ENCODE results near the gene MSRB1. TPM values are rescaled to one million over a fixed set of nuclear protein-coding genes. Genes with fewer than 3 reads are reported as not detected.

Gene MSRB1
- total RNA-seq, 1 donor from 2014 or later: 23.7 TPM

DNA sequence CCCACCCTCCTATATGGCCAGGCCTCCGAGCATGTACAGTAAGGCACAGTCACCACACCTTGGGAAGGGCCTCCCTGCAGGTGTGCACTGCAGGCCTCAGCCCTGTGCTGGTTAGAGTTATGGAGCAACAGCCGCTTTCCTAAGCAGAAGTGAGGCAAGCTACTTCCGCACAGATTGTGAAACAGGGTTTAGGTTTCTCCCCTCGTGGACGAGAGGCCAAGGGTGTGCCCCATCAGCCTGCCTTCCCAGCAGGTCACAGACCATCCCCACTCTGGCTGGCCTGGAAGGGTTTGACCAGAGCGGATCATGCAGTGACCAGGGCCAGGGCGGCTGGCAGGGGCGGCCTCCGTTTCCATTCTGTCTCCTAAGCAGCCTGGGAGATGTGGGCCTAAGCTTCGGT, 4.7 kb downstream of the MSRB1 start:
- no peak overlapping the region for H3K27ac ChIP-seq (ENCODE audit: low read depth, low read length)

DNA sequence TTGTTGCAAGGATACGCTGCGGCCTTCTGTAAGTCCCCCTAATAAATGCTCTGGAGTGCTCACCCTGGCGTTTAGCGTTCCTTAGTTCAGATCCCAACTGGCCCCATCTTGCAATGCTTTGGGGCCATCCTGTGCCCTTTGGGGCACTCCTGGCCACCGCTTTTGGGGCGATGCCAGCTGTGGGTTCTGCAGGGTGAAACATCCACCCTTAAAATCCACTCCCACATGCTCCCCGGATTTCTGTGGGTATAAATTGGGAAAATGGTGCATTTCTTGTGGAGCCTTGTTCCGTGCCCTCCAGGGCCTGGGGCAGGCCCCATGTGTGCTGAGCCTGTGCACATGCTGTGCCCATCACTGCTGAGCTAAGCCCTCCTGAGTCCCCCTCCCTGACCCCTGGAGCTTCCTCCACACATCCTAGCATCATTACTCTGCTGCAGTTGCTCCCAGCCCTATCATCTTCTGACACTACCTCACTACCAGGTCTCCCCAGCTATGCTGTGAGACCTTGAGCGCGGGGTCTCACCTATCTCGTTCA, 6.0 kb downstream of the MSRB1 start:
- FAIRE-seq (no peak), DNase-seq (ENCODE audit: low read depth) (no peak)
- H4K20me1 ChIP-seq (ENCODE audit: insufficient read depth, low read length): peaks cover 6% of the 10 kb centered on the region
- H3K4me2 ChIP-seq (ENCODE audit: low read length): no peak overlapping the region
- Mint-ChIP-seq H3K36me3 (ENCODE audit: low read depth, unreplicated experiment) (peaks cover 5% of the 10 kb centered on the region), H3K27ac (ENCODE audit: unreplicated experiment) (no peak overlapping the region), H3K27me3 (ENCODE audit: low read depth, unreplicated experiment) (no peaks in the 10 kb centered on the region), H3K9me3 (ENCODE audit: unreplicated experiment) (no peaks in the 10 kb centered on the region), H3K4me3 (ENCODE audit: unreplicated experiment) (no peak overlapping the region), H3K4me1 (ENCODE audit: low read depth, unreplicated experiment) (peaks cover 9% of the 10 kb centered on the region)
- H2AFZ ChIP-seq (ENCODE audit: low read depth, low read length): no peak overlapping the region
- H3K4me1 ChIP-seq (ENCODE audit: insufficient read depth, low read length): peaks cover 15% of the 10 kb centered on the region
- H3K36me3 ChIP-seq (ENCODE audit: insufficient read depth, low read length): peaks cover 10% of the 10 kb centered on the region
- H3K27me3 ChIP-seq (ENCODE audit: insufficient read depth, low read length): no peaks in the 10 kb centered on the region
- H3K4me3 ChIP-seq (ENCODE audit: insufficient read depth, low read depth, low read length): no peak overlapping the region
- no peaks in the 10 kb centered on the region for H3K9me3 ChIP-seq (ENCODE audit: insufficient read depth, low read depth, low read length)
- TF ChIP-seq EZH2 (IDR thresholded peaks at IDR 0.05; ENCODE audit: insufficient read depth, low read length): no peak
- TF ChIP-seq, protein P1, sequence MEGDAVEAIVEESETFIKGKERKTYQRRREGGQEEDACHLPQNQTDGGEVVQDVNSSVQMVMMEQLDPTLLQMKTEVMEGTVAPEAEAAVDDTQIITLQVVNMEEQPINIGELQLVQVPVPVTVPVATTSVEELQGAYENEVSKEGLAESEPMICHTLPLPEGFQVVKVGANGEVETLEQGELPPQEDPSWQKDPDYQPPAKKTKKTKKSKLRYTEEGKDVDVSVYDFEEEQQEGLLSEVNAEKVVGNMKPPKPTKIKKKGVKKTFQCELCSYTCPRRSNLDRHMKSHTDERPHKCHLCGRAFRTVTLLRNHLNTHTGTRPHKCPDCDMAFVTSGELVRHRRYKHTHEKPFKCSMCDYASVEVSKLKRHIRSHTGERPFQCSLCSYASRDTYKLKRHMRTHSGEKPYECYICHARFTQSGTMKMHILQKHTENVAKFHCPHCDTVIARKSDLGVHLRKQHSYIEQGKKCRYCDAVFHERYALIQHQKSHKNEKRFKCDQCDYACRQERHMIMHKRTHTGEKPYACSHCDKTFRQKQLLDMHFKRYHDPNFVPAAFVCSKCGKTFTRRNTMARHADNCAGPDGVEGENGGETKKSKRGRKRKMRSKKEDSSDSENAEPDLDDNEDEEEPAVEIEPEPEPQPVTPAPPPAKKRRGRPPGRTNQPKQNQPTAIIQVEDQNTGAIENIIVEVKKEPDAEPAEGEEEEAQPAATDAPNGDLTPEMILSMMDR (IDR thresholded peaks at IDR 0.05; ENCODE audit: insufficient read depth, low read depth, low read length): no peak
- no peak overlapping the region for H3K9ac ChIP-seq (ENCODE audit: low read length)
- peaks cover 9% of the 10 kb centered on the region for H3K79me2 ChIP-seq (ENCODE audit: insufficient read depth, low read length)
- no peak overlapping the region for H3K27ac ChIP-seq (ENCODE audit: low read depth, low read length)

More for the DNA sequence above, 4.7 kb downstream of the MSRB1 start:
- no peaks in the 10 kb centered on the region for H3K9me3 Mint-ChIP-seq (ENCODE audit: unreplicated experiment)
- H3K27ac Mint-ChIP-seq (ENCODE audit: unreplicated experiment): no peak overlapping the region
- Histone ChIP-seq H3K4me1 (ENCODE audit: insufficient read depth, low read length) (peaks cover 21% of the 10 kb centered on the region), H3K4me2 (ENCODE audit: low read length) (no peak overlapping the region), H2AFZ (ENCODE audit: low read depth, low read length) (no peak overlapping the region), H4K20me1 (ENCODE audit: insufficient read depth, low read length) (peaks cover 10% of the 10 kb centered on the region), H3K79me2 (ENCODE audit: insufficient read depth, low read length) (peaks cover 16% of the 10 kb centered on the region), H3K9ac (ENCODE audit: low read length) (no peak overlapping the region), H3K36me3 (ENCODE audit: insufficient read depth, low read length) (peaks cover 10% of the 10 kb centered on the region), H3K27me3 (ENCODE audit: insufficient read depth, low read length) (no peaks in the 10 kb centered on the region), H3K9me3 (ENCODE audit: insufficient read depth, low read depth, low read length) (no peaks in the 10 kb centered on the region), H3K4me3 (ENCODE audit: insufficient read depth, low read depth, low read length) (no peak overlapping the region)
- peaks cover 10% of the 10 kb centered on the region for H3K4me1 Mint-ChIP-seq (ENCODE audit: low read depth, unreplicated experiment)
- no peak for DNase-seq (ENCODE audit: low read depth)
- peaks cover 5% of the 10 kb centered on the region for H3K36me3 Mint-ChIP-seq (ENCODE audit: low read depth, unreplicated experiment)
- H3K27me3 Mint-ChIP-seq (ENCODE audit: low read depth, unreplicated experiment): no peaks in the 10 kb centered on the region
- H3K4me3 Mint-ChIP-seq (ENCODE audit: unreplicated experiment): no peak overlapping the region
- no peak for TF ChIP-seq EZH2 (IDR thresholded peaks at IDR 0.05; ENCODE audit: insufficient read depth, low read length)
- TF ChIP-seq, protein P1 (IDR thresholded peaks at IDR 0.05; ENCODE audit: insufficient read depth, low read depth, low read length): no peak
- FAIRE-seq: no peak

DNA sequence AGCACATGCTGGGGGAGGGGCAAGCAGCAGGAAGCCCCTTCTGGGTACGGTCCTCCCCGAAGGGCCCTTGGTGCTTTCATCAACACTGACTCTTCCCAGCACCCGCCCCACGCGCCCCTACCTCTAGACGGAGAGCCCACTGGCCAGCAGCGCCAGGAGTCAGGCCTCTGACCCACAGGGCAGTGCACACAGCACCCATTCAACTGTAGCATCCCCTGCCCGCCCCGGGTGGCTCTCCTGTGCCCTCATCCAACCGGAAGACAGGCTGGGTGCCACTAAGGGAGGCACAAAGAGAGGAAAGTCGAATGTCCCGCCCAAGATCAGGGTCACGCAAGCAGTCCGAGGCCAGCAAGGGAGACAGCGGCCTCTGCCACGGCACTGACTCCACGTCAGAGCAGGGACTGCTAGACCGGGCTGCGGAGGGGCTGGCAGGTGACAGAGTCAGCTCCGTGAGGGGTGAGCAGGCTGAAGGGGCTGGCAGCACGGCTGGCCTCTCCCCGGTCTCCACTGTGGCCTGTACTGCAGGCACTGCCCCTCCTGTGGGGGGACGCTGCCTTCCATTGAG, 9.8 kb downstream of the MSRB1 start:
- H3K27me3 Mint-ChIP-seq (ENCODE audit: low read depth, unreplicated experiment): peaks cover 11% of the 10 kb centered on the region

More for the DNA sequence above, 9.8 kb downstream of the MSRB1 start:
- Histone ChIP-seq H3K27me3 (ENCODE audit: insufficient read depth, low read length) (no peaks in the 10 kb centered on the region), H3K9ac (ENCODE audit: low read length) (no peak overlapping the region), H3K27ac (ENCODE audit: low read depth, low read length) (no peak overlapping the region), H3K36me3 (ENCODE audit: insufficient read depth, low read length) (peaks cover 4% of the 10 kb centered on the region), H2AFZ (ENCODE audit: low read depth, low read length) (no peak overlapping the region), H3K9me3 (ENCODE audit: insufficient read depth, low read depth, low read length) (no peaks in the 10 kb centered on the region), H4K20me1 (ENCODE audit: insufficient read depth, low read length) (no peaks in the 10 kb centered on the region), H3K4me3 (ENCODE audit: insufficient read depth, low read depth, low read length) (no peak overlapping the region), H3K4me1 (ENCODE audit: insufficient read depth, low read length) (peaks cover 6% of the 10 kb centered on the region), H3K4me2 (ENCODE audit: low read length) (no peak overlapping the region), H3K79me2 (ENCODE audit: insufficient read depth, low read length) (no peaks in the 10 kb centered on the region)
- Mint-ChIP-seq H3K4me3 (ENCODE audit: unreplicated experiment) (no peak overlapping the region), H3K27ac (ENCODE audit: unreplicated experiment) (no peak overlapping the region), H3K9me3 (ENCODE audit: unreplicated experiment) (no peaks in the 10 kb centered on the region), H3K36me3 (ENCODE audit: low read depth, unreplicated experiment) (peaks cover 5% of the 10 kb centered on the region), H3K4me1 (ENCODE audit: low read depth, unreplicated experiment) (no peaks in the 10 kb centered on the region)
- FAIRE-seq: no peak
- DNase-seq (ENCODE audit: low read depth): no peak
- no peak for TF ChIP-seq EZH2 (IDR thresholded peaks at IDR 0.05; ENCODE audit: insufficient read depth, low read length)
- TF ChIP-seq, protein P1 (IDR thresholded peaks at IDR 0.05; ENCODE audit: insufficient read depth, low read depth, low read length): no peak

Data from astrocyte (in vitro differentiated cells and primary cell).